Measurements from ENCODE around the gene SBDS. TPM values are rescaled to one million over a fixed set of nuclear protein-coding genes. Genes with fewer than 3 reads are reported as not detected.

Gene SBDS
- total RNA-seq, 2 experiments from 2014 or later, result 43.2 to 100 TPM

GRCh38 chr7:66958538-66959350 is 36.6 kb downstream of the SBDS start:
- no peaks in the 10 kb centered on the region for H3K9me2 ChIP-seq (ENCODE audit: insufficient read depth, low read length)
- TF ChIP-seq, protein P1, sequence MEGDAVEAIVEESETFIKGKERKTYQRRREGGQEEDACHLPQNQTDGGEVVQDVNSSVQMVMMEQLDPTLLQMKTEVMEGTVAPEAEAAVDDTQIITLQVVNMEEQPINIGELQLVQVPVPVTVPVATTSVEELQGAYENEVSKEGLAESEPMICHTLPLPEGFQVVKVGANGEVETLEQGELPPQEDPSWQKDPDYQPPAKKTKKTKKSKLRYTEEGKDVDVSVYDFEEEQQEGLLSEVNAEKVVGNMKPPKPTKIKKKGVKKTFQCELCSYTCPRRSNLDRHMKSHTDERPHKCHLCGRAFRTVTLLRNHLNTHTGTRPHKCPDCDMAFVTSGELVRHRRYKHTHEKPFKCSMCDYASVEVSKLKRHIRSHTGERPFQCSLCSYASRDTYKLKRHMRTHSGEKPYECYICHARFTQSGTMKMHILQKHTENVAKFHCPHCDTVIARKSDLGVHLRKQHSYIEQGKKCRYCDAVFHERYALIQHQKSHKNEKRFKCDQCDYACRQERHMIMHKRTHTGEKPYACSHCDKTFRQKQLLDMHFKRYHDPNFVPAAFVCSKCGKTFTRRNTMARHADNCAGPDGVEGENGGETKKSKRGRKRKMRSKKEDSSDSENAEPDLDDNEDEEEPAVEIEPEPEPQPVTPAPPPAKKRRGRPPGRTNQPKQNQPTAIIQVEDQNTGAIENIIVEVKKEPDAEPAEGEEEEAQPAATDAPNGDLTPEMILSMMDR (conservative IDR thresholded peaks at IDR 0.05; ENCODE audit: low read length), result no peak
- TF ChIP-seq EZH2phosphoT487 (IDR thresholded peaks at IDR 0.05; ENCODE audit: borderline replicate concordance, low read depth, low read length), result no peak
- H3K27ac ChIP-seq (ENCODE audit: low read depth, low read length, poor library complexity, severe bottlenecking), result no peak overlapping the region
- H2AFZ ChIP-seq (ENCODE audit: low read length), result no peak overlapping the region
- DNase-seq (ENCODE audit: low spot score), result no peak
- no peaks in the 10 kb centered on the region for H4K20me1 ChIP-seq (ENCODE audit: insufficient read depth, low read length)
- intact Hi-C loops (cut with micrococcal nuclease; ENCODE audit: unreplicated experiment), result no loop called here
- no peaks in the 10 kb centered on the region for H3K79me2 ChIP-seq (ENCODE audit: insufficient read depth, low read depth, low read length)
- ChIA-PET POLR2A (interaction anchor here (1.1 kb wide), 1 partner anchor 11 kb away, joined by 5 read pairs; no protein-coding TSS in a partner anchor), CTCF (ENCODE audit: unreplicated experiment) (no interaction called here)
- peaks cover 82% of the 10 kb centered on the region for H3K36me3 ChIP-seq (ENCODE audit: insufficient read depth, low read length)
- BruUV-seq (replicated peaks), result no TSS peak
- no peak overlapping the region for H3K4me3 ChIP-seq (ENCODE audit: low read depth, low read length, poor library complexity, severe bottlenecking)
- no peaks in the 10 kb centered on the region for H3K4me1 ChIP-seq (ENCODE audit: insufficient read depth, low read length, poor library complexity, severe bottlenecking)
- H3K4me2 ChIP-seq (ENCODE audit: low read length), result no peak overlapping the region
- no peaks in the 10 kb centered on the region for H3K9me3 ChIP-seq (ENCODE audit: low read length)

DNA sequence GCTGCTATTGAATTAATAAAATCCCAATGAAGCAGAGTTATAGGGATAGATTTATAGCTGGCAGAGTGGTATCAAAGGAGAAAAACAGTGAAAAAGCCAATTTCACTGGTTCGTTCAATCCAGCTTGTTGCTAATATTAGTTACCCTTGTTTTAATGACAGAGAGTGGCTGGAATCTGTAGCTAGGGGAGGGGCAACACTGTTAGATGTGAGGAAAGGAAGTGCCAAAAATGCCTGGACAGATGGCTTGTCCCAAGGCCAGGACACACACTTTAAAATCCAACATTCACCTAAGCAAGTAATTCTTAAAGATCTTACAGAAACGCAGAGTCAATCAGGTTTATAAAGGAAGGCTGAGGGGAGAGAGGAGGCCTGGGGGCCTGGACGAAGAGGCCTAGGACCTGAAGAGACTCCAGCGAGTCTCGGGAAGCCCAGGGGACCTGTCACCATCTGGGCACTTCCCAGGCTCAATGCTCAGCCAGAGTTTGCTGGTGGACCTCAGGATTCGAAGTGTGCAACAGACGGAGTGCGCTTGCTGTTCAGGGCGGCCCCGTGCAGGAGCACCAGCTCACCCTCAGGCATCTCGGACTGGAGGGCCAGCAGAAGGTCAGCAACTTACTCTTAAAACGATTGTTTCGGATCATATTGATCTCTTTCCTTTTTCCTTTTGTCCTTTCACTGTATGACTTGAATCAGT is 37.6 kb downstream of the SBDS start:
- H3K36me3 ChIP-seq (ENCODE audit: insufficient read depth, low read length), result peaks cover 87% of the 10 kb centered on the region
- intact Hi-C loops (cut with micrococcal nuclease; ENCODE audit: unreplicated experiment), result no loop called here
- BruUV-seq (replicated peaks), result no TSS peak
- H3K27ac ChIP-seq (ENCODE audit: low read depth, low read length, poor library complexity, severe bottlenecking), result no peak overlapping the region
- H3K4me1 ChIP-seq (ENCODE audit: insufficient read depth, low read length, poor library complexity, severe bottlenecking), result peaks cover 6% of the 10 kb centered on the region
- DNase-seq (ENCODE audit: low spot score), result no peak
- TF ChIP-seq, protein P1 (conservative IDR thresholded peaks at IDR 0.05; ENCODE audit: low read length), result no peak
- TF ChIP-seq EZH2phosphoT487 (IDR thresholded peaks at IDR 0.05; ENCODE audit: borderline replicate concordance, low read depth, low read length), result no peak
- H3K9me2 ChIP-seq (ENCODE audit: insufficient read depth, low read length), result no peaks in the 10 kb centered on the region
- no peaks in the 10 kb centered on the region for H3K9me3 ChIP-seq (ENCODE audit: low read length)
- ChIA-PET CTCF (ENCODE audit: unreplicated experiment) (no interaction called here), POLR2A (interaction anchor here (1.0 to 1.1 kb wide), 2 partner anchors 12 to 30 kb away, joined by 3 to 5 read pairs; no protein-coding TSS in a partner anchor)
- no peak overlapping the region for H2AFZ ChIP-seq (ENCODE audit: low read length)
- no peak overlapping the region for H3K4me2 ChIP-seq (ENCODE audit: low read length)
- H3K4me3 ChIP-seq (ENCODE audit: low read depth, low read length, poor library complexity, severe bottlenecking), result no peak overlapping the region
- H4K20me1 ChIP-seq (ENCODE audit: insufficient read depth, low read length), result no peaks in the 10 kb centered on the region
- H3K79me2 ChIP-seq (ENCODE audit: insufficient read depth, low read depth, low read length), result no peaks in the 10 kb centered on the region

DNA sequence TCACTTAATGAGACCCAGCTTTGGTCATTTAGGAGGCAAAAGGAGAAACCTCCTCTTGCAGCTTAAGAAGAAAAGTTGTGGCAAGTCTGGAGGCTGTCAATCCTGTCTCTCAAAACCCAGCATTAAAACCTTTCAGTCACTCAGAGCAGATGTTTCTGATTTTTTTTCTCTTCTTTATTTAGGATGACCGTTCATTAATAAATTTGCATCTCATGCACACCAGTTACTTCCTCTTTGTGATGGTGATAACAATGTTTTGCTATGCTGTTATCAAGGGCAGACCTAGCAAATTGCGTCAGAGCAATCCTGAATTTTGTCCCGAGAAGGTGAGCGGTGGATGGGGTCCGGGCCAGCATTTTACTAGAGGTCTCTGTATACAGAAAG is 42.4 kb downstream of the SBDS start:
- no peak overlapping the region for H2AFZ ChIP-seq (ENCODE audit: low read length)
- TF ChIP-seq, protein P1 (conservative IDR thresholded peaks at IDR 0.05; ENCODE audit: low read length), result no peak
- no peak for TF ChIP-seq EZH2phosphoT487 (IDR thresholded peaks at IDR 0.05; ENCODE audit: borderline replicate concordance, low read depth, low read length)
- H3K79me2 ChIP-seq (ENCODE audit: insufficient read depth, low read depth, low read length), result no peaks in the 10 kb centered on the region
- H3K27ac ChIP-seq (ENCODE audit: low read depth, low read length, poor library complexity, severe bottlenecking), result peak overlapping the region; percentile 7
- H3K4me2 ChIP-seq (ENCODE audit: low read length), result no peak overlapping the region
- H3K9me2 ChIP-seq (ENCODE audit: insufficient read depth, low read length), result no peaks in the 10 kb centered on the region
- peak; percentile 8 for DNase-seq (ENCODE audit: low spot score)
- intact Hi-C loops (cut with micrococcal nuclease; ENCODE audit: unreplicated experiment), result no loop called here
- peaks cover 13% of the 10 kb centered on the region for H3K4me1 ChIP-seq (ENCODE audit: insufficient read depth, low read length, poor library complexity, severe bottlenecking)
- POLR2A ChIA-PET, result no interaction called here
- peaks cover 96% of the 10 kb centered on the region for H3K36me3 ChIP-seq (ENCODE audit: insufficient read depth, low read length)
- no peaks in the 10 kb centered on the region for H3K9me3 ChIP-seq (ENCODE audit: low read length)
- CTCF ChIA-PET (ENCODE audit: unreplicated experiment), result no interaction called here
- H3K4me3 ChIP-seq (ENCODE audit: low read depth, low read length, poor library complexity, severe bottlenecking), result no peak overlapping the region
- no peaks in the 10 kb centered on the region for H4K20me1 ChIP-seq (ENCODE audit: insufficient read depth, low read length)
- no TSS peak for BruUV-seq (replicated peaks)

Measured in OCI-LY7 (cell line).